GM12878 (cell line): ENCODE results near the gene RCN1. TPM values are rescaled to one million over a fixed set of nuclear protein-coding genes. Genes with fewer than 3 reads are reported as not detected.

Experiments used
- ATAC-seq: fragments of 200-7000 bp; cut with Tn5 transposase; 3 replicates; pipeline ENCODE4 v1.9.1; 2020; ENCODE audit warnings: mild to moderate bottlenecking, moderate library complexity
- BruUV-seq: library from RNA; stranded (reverse); fragments of 400-500 nt; replicated peaks from 2 replicates; lab custom pipeline; 2021; lab: Mats Ljungman, UMichigan
- CTCF ChIA-PET: fragments of 300-600 bp; sonication (Branson Sonifier 250); formaldehyde crosslinking; extraction: SDS; loops from one replicate; lab custom pipeline; 2021; ENCODE audit warnings: inconsistent platforms; lab: Yijun Ruan, JAX
- POLR2A ChIA-PET: fragments of 350-600 bp; formaldehyde crosslinking; extraction: SDS; loops from one replicate; lab custom pipeline; 2021; ENCODE audit warnings: inconsistent platforms; lab: Charles Lee
- RAD21 ChIA-PET: fragments of 300-600 bp; sonication (Branson Sonifier 250); formaldehyde crosslinking; loops from one replicate; lab custom pipeline; 2023; ENCODE audit warnings: antibody characterized with exemption; ENCODE audit not compliant: unreplicated experiment; lab: Charles Lee
- SMC1A ChIA-PET: fragments of 300-600 bp; sonication (Branson Sonifier 250); formaldehyde crosslinking; loops from one replicate; lab custom pipeline; 2023; ENCODE audit not compliant: unreplicated experiment, uncharacterized antibody; lab: Charles Lee
- DNase-seq: peaks from one replicate; pipeline ENCODE4 v3.0.0-alpha.2; 2011; ENCODE audit warnings: low read depth, low spot score
- FAIRE-seq: peaks from 3 replicates; lab custom pipeline; 2011; peaks lifted over from hg19 to GRCh38; lab: Jason Lieb, UNC
- H2AFZ ChIP-seq: 2 replicates; pipeline ENCODE4 v1.6.0; 2011; ENCODE audit warnings: low read depth, low read length, control low read depth; ENCODE audit not compliant: control insufficient read depth
- H3K27ac ChIP-seq: 2 replicates; pipeline ENCODE4 v1.5.1; 2011; ENCODE audit warnings: control low read depth; ENCODE audit not compliant: control insufficient read depth, insufficient read depth
- H3K27me3 ChIP-seq, 2 experiments: replicated peaks in 1 of 2; 2 replicates each; pipeline versions ENCODE4 v1.6.0 to v1.6.1; 2011; ENCODE audit warnings: low read length in 1 of 2; ENCODE audit not compliant: control insufficient read depth in 2 of 2, insufficient read depth in 2 of 2
- H3K36me3 ChIP-seq, 2 experiments: 2 replicates each; pipeline ENCODE4 v1.5.1; 2011; ENCODE audit warnings: low read length in 1 of 2; ENCODE audit not compliant: control insufficient read depth in 2 of 2, insufficient read depth in 2 of 2
- H3K4me1 ChIP-seq: 2 replicates; pipeline ENCODE4 v1.6.1; 2011; ENCODE audit warnings: mild to moderate bottlenecking, low read length, moderate library complexity, mixed read lengths; ENCODE audit not compliant: control insufficient read depth, insufficient read depth
- H3K4me2 ChIP-seq: 2 replicates; pipeline ENCODE4 v1.6.0; 2011; ENCODE audit warnings: control low read depth; ENCODE audit not compliant: control insufficient read depth, insufficient read depth
- H3K4me3 ChIP-seq: fragments of 200-600 bp; sonication (generic); 2 replicates; pipeline ENCODE4 v1.5.1; 2016
- H3K79me2 ChIP-seq: 2 replicates; pipeline ENCODE4 v1.6.0; 2011; ENCODE audit warnings: low read length; ENCODE audit not compliant: control insufficient read depth, insufficient read depth
- H3K9ac ChIP-seq: 2 replicates; pipeline ENCODE4 v1.8.0; 2011; ENCODE audit warnings: low read length, control low read depth, mixed read lengths; ENCODE audit not compliant: control insufficient read depth, insufficient read depth
- H3K9me3 ChIP-seq: replicated peaks from 3 replicates; pipeline ENCODE4 v1.5.1; 2011; ENCODE audit warnings: mild to moderate bottlenecking, low read length; ENCODE audit not compliant: control insufficient read depth, insufficient read depth
- H4K20me1 ChIP-seq: 2 replicates; pipeline ENCODE4 v1.6.0; 2011; ENCODE audit not compliant: control insufficient read depth, insufficient read depth
- CEBPZ ChIP-seq: fragments of 150-350 bp; IDR thresholded peaks from 2 replicates; pipeline ENCODE4 v1.6.1; 2016; ENCODE audit warnings: low read depth, low read length
- STAT3 ChIP-seq: IDR thresholded peaks from 2 replicates; pipeline ENCODE4 v1.6.1; 2011; ENCODE audit warnings: low read depth, low read length, improper control_type of control experiment
- USF1 ChIP-seq: IDR thresholded peaks from 2 replicates; pipeline ENCODE4 v1.6.1; 2011; ENCODE audit warnings: borderline replicate concordance, low read depth, mild to moderate bottlenecking, moderate library complexity, mixed read lengths, low read length; ENCODE audit not compliant: insufficient read depth; ENCODE audit errors: extremely low read length
- WGBS: methylation state at CpG from one replicate; pipeline ENCODE4 v1.1.6; 2016; ENCODE audit warnings: low lambda C conversion rate; ENCODE audit not compliant: insufficient replicate concordance, insufficient coverage; ENCODE audit errors: missing lambda C conversion rate; 5-methylcytosine and 5-hydroxymethylcytosine counted together
- in situ Hi-C: fragments of 300-500 bp; cut with MboI; formaldehyde crosslinking; loops from 9 replicates; pipeline ENCODE4 v1.14.3; 2018; ENCODE audit warnings: mixed read lengths
- intact Hi-C: fragments of 100-400 bp; cut with micrococcal nuclease; formaldehyde crosslinking; loops from one replicate; pipeline ENCODE4 v1.14.2; 2022; ENCODE audit not compliant: unreplicated experiment
- polyA plus RNA-seq, 11 experiments: library from polyadenylated mRNA; depleted of rRNA in 4 of 11; unstranded in 6 of 11; stranded (reverse) in 5 of 11; fragments of >200 nt; fragmentation: Nextera tagmentation in 4 of 11; fragmentation: Illumina TruSeq in 1 of 11; extraction: Ambion mirVana in 4 of 11; extraction: Trizol in 1 of 11; gene quantifications; 1 replicate in 1 of 11; 2 replicates in 10 of 11; pipeline versions ENCODE4 v1.2.1 to v1.2.3, GENCODE V29; 2011 to 2016; ENCODE audit warnings: inconsistent platforms in 2 of 11, missing spikeins in 2 of 11, low read depth in 1 of 11
- total RNA-seq, 4 experiments: library from RNA; depleted of rRNA in 3 of 4; stranded (reverse); fragments of >200 nt in 3 of 4; fragmentation: Illumina TruSeq in 1 of 4; extraction: Trizol in 1 of 4; gene quantifications; 2 replicates each; pipeline versions ENCODE4 v1.2.1 to v1.2.3, GENCODE V29; 2013 to 2021

RCN1 gene
- total and polyA plus RNA-seq, 10 of the 15 experiments (the other 5 are each of a cell fraction or from before 2014, with no cell fraction given) = 17.6 to 76.7 (median 56.4) TPM

DNA sequence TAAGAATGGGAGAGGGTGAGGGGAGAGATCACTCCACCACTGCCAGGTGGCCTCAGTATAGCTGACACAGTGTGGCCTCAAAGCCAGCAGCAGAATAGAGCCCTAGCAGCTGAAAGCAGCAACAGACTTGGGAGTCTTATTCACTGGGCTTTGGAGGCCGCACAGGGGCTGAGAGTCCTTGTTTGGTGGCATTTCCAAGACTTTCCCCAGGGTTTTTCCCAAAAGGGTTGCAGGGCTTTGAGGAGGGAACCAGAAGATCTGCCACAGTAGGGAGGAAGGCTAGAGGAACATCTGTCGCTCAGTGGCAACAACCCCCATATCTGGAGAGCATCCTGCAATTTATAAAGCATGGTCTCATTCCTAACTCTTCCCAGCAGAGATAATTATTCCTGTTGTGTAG, 35.0 kb upstream of the RCN1 start:
- no peak overlapping the region for H3K4me2 ChIP-seq
- no peak overlapping the region for H3K4me3 ChIP-seq
- SMC1A ChIA-PET = interaction anchor here (2.5 to 9.7 kb wide), 3 partner anchors 98 to 120 kb away, joined by 8 to 205 read pairs (median 61); no protein-coding TSS in a partner anchor
- in situ Hi-C loops (no loop called here), intact Hi-C loops (loop anchor here (10.0 kb wide), 1 partner anchor 239 kb away; no protein-coding TSS in a partner anchor)
- H3K27ac ChIP-seq = no peak overlapping the region
- no peak overlapping the region; the same call in 1 of the 2 replicates for H2AFZ ChIP-seq
- no TSS peak for BruUV-seq
- TF ChIP-seq USF1 (no peak), STAT3 (no peak), CEBPZ (no peak)
- RAD21 ChIA-PET = interaction anchor here (0.8 kb wide), 1 partner anchor 120 kb away, joined by 3 read pairs; no protein-coding TSS in a partner anchor
- H3K36me3 ChIP-seq = no peaks in the 10 kb centered on the region
- no peaks in the 10 kb centered on the region for H4K20me1 ChIP-seq
- CTCF ChIA-PET = interaction anchor here (1.0 to 9.1 kb wide), 5 partner anchors 12 to 119 kb away, joined by 3 to 306 read pairs (median 3); no protein-coding TSS in a partner anchor
- POLR2A ChIA-PET = no interaction called here
- H3K4me1 ChIP-seq = no peaks in the 10 kb centered on the region
- H3K9me3 ChIP-seq = no peaks in the 10 kb centered on the region
- DNase-seq (no peak), FAIRE-seq (no peak), ATAC-seq (no peak)
- H3K79me2 ChIP-seq = no peaks in the 10 kb centered on the region
- H3K9ac ChIP-seq = no peak overlapping the region
- H3K27me3 ChIP-seq = no peaks in the 10 kb centered on the region
- WGBS = 72% methylated on average over 2 of the region's 2 CpGs
